ENCODE measurements around the gene TADA2B. TPM values are rescaled to one million over a fixed set of nuclear protein-coding genes. Genes with fewer than 3 reads are reported as not detected.

Gene TADA2B
- total RNA-seq, 1 donor from 2014 or later: 21.2 TPM

GRCh38 chr4:7068279-7068842, 25.2 kb downstream of the TADA2B start:
- DNase-seq (ENCODE audit: low spot score, unreplicated experiment): no peak
- Mint-ChIP-seq H3K27me3 (peaks cover 16% of the 10 kb centered on the region), H3K4me3 (ENCODE audit: low read depth) (peak overlapping the region; percentile 87), H3K27ac (peak overlapping the region; percentile 94), H3K4me1 (ENCODE audit: low read depth) (peaks cover 12% of the 10 kb centered on the region), H3K9me3 (ENCODE audit: low read depth) (no peaks in the 10 kb centered on the region), H3K36me3 (ENCODE audit: insufficient read depth) (peaks cover 8% of the 10 kb centered on the region)
- TF ChIP-seq CTCF (IDR thresholded peaks at IDR 0.05; ENCODE audit: unreplicated experiment): no peak

DNA sequence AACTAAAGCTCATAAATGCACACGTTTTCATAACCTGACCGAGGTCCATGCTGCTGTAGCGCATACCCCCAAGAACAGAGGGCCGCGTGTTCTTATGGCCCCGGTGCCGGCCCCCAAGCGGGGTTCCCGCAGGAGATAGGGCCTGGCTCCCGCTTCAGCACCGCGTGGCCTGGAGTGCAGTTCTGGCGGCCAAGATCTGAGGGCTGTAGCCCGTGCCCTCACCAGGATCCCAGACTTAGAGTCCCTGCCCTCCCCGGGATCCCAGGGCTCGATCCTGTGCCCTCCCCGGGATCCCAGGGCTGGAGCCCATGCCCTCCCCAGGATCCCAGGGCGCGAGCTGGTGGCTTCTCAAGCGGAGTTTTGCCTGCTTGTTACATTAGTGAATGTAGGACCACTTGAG, 25.7 kb downstream of the TADA2B start:
- no peaks in the 10 kb centered on the region for H3K9me3 Mint-ChIP-seq (ENCODE audit: low read depth)
- H3K4me1 Mint-ChIP-seq (ENCODE audit: low read depth): peaks cover 12% of the 10 kb centered on the region
- peak overlapping the region; percentile 94 for H3K27ac Mint-ChIP-seq
- TF ChIP-seq CTCF (IDR thresholded peaks at IDR 0.05; ENCODE audit: unreplicated experiment): no peak
- DNase-seq (ENCODE audit: low spot score, unreplicated experiment): no peak
- H3K36me3 Mint-ChIP-seq (ENCODE audit: insufficient read depth): peaks cover 6% of the 10 kb centered on the region
- peaks cover 16% of the 10 kb centered on the region for H3K27me3 Mint-ChIP-seq
- H3K4me3 Mint-ChIP-seq (ENCODE audit: low read depth): peak overlapping the region; percentile 87

- DNase-seq (ENCODE audit: low spot score, unreplicated experiment): peak; percentile 91
- no peak overlapping the region for H3K27ac Mint-ChIP-seq
- peaks cover 16% of the 10 kb centered on the region for H3K27me3 Mint-ChIP-seq
- peaks cover 10% of the 10 kb centered on the region for H3K4me1 Mint-ChIP-seq (ENCODE audit: low read depth)
- no peak overlapping the region for H3K4me3 Mint-ChIP-seq (ENCODE audit: low read depth)
- peak; percentile 98 for TF ChIP-seq CTCF (IDR thresholded peaks at IDR 0.05; ENCODE audit: unreplicated experiment)
- peaks cover 1% of the 10 kb centered on the region for H3K36me3 Mint-ChIP-seq (ENCODE audit: insufficient read depth)
- H3K9me3 Mint-ChIP-seq (ENCODE audit: low read depth): no peaks in the 10 kb centered on the region
These were observed 27.7 kb downstream of the TADA2B start for GRCh38 chr4:7070729-7071511.

GRCh38 chr4:7073059-7073458, 29.9 kb downstream of the TADA2B start:
- Mint-ChIP-seq H3K4me1 (ENCODE audit: low read depth) (peaks cover 4% of the 10 kb centered on the region), H3K36me3 (ENCODE audit: insufficient read depth) (no peaks in the 10 kb centered on the region), H3K27me3 (peaks cover 19% of the 10 kb centered on the region), H3K9me3 (ENCODE audit: low read depth) (no peaks in the 10 kb centered on the region), H3K4me3 (ENCODE audit: low read depth) (no peak overlapping the region), H3K27ac (no peak overlapping the region)
- DNase-seq (ENCODE audit: low spot score, unreplicated experiment): no peak
- TF ChIP-seq CTCF (IDR thresholded peaks at IDR 0.05; ENCODE audit: unreplicated experiment): no peak

DNA sequence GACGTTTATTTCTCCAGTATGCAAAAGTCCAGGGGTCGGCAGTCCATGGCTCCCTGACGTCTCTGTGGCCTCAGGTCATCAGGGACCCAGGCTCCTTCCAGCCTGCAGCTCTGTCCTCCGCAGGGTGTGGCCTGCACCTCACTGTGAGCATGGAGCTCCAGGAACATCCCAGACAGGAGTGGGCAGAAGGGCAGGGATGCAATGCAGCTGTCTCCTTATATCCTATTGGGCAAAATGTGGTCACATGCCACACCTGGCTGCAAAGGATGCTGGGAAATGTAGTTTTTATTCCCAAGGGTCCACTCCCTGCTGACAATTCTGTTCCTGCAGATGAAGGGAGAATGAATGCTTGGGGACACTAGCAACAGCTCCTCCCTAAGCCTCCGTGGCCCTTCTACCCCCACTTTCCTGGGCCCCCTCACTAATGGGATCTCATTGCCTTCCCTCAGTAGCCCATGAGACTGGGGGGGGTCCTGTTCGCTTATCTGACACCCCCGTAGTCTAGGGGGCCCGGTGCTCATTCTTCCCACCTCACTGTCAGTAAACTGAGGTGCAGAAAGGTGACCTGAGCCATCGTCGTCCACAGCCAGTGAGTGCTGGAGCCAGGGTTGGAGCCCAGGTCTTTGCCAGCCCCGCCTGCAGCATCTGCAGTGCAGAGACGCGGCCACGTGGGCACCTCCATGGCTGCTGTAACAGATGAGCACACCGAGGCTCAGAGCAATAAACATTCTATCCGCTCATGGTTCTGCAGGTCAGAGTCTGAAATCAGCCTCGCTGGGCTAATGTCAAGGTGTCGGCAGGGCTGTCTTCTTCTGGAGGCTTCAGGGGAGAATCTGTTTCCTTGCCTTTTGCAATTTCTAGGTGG, 30.6 kb downstream of the TADA2B start:
- peaks cover 3% of the 10 kb centered on the region for H3K4me1 Mint-ChIP-seq (ENCODE audit: low read depth)

More for the DNA sequence above, 30.6 kb downstream of the TADA2B start:
- TF ChIP-seq CTCF (IDR thresholded peaks at IDR 0.05; ENCODE audit: unreplicated experiment): no peak
- H3K9me3 Mint-ChIP-seq (ENCODE audit: low read depth): no peaks in the 10 kb centered on the region
- H3K27me3 Mint-ChIP-seq: peaks cover 19% of the 10 kb centered on the region
- no peaks in the 10 kb centered on the region for H3K36me3 Mint-ChIP-seq (ENCODE audit: insufficient read depth)
- H3K4me3 Mint-ChIP-seq (ENCODE audit: low read depth): no peak overlapping the region
- no peak for DNase-seq (ENCODE audit: low spot score, unreplicated experiment)
- H3K27ac Mint-ChIP-seq: no peak overlapping the region
